ENCODE data around the gene TMEM89. TPM values are rescaled to one million over a fixed set of nuclear protein-coding genes. Genes with fewer than 3 reads are reported as not detected.
A peak's percentile ranks its signal among the peaks of the same experiment; 100 is the strongest.

TMEM89 gene
- total and polyA plus RNA-seq, 2 donors = 0.23 TPM; not detected in 1

DNA sequence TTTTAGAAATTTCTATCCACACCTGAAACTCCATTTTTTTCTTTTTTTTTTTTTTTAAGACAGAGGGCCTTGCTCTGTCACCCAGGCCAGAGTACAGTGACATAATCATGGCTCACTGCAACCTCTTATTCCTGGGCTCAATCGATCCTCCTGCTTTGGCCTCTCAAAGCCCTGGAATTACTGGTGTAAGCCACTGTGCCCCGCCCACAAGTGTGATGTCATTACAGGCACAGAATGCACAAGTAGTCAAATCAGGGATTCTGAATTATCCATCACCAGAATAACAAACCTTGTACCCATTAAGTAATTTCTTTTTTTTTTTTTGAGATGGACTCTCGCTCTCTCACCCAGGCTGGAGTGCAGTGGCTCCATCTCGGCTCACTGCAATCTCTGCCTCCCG lies 14.1 kb downstream of the TMEM89 start:
- Histone ChIP-seq H3K4me1 (ENCODE audit: control insufficient read depth in 2 of 2, insufficient read depth in 2 of 2, low read length in 2 of 2) (peaks cover 4 to 13% of the 10 kb centered on the region in 2 donors), H3K27ac (ENCODE audit: low read depth in 1 of 2, low read length in 1 of 2) (no peak overlapping the region), H3K27me3 (ENCODE audit: control insufficient read depth in 2 of 2, insufficient read depth in 1 of 2, low read length in 1 of 2) (no peaks in the 10 kb centered on the region), H3K36me3 (ENCODE audit: control insufficient read depth in 2 of 2, insufficient read depth in 2 of 2, low read length in 1 of 2) (peaks cover 34 to 45% of the 10 kb centered on the region in 2 donors), H3K9me3 (ENCODE audit: control insufficient read depth in 2 of 2, insufficient read depth in 1 of 2, low read length in 1 of 2) (peaks cover 0 to 4% of the 10 kb centered on the region in 2 donors), H3K4me3 (ENCODE audit: low read length in 2 of 2) (no peak overlapping the region)
- no peak for DNase-seq (ENCODE audit: low read depth in 6 of 9, low spot score in 9 of 9)
- WGBS = 98% methylated on average over 5 of the region's 5 CpGs

DNA sequence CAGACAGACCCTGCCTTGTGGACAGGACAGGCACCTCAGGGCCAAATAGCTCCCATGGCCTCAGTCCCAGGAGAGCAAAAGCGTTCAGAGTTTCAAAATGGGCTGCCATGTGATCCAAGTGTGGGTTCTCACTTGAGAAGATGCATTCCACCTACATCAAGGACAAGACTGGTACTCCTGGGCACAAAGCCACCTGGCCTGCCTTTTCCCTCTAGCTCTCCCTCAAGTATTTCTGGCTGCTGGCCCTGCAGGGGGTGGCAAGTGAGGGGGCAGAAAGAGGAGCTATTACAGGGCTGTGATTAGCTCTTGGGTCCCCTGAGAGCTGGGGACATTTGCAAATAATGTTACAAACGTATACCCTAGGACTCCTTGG lies 20.0 kb downstream of the TMEM89 start:
- Histone ChIP-seq H3K4me1 (ENCODE audit: control insufficient read depth in 2 of 2, insufficient read depth in 2 of 2, low read length in 2 of 2) (peaks cover 0 to 16% of the 10 kb centered on the region in 2 donors), H3K9me3 (ENCODE audit: control insufficient read depth in 2 of 2, insufficient read depth in 1 of 2, low read length in 1 of 2) (no peaks in the 10 kb centered on the region)

GRCh38 chr3:48600711-48601621 lies 20.6 kb downstream of the TMEM89 start:
- H3K36me3 ChIP-seq (ENCODE audit: control insufficient read depth in 2 of 2, insufficient read depth in 2 of 2, low read length in 1 of 2) = peaks cover 77 to 85% of the 10 kb centered on the region in 2 donors
- WGBS = 98% methylated on average over 19 of the region's 19 CpGs
- peaks cover 0 to 6% of the 10 kb centered on the region in 2 donors for H3K27me3 ChIP-seq (ENCODE audit: control insufficient read depth in 2 of 2, insufficient read depth in 1 of 2, low read length in 1 of 2)
- H3K9me3 ChIP-seq (ENCODE audit: control insufficient read depth in 2 of 2, insufficient read depth in 1 of 2, low read length in 1 of 2) = no peaks in the 10 kb centered on the region
- H3K4me1 ChIP-seq (ENCODE audit: control insufficient read depth in 2 of 2, insufficient read depth in 2 of 2, low read length in 2 of 2) = peaks cover 0 to 16% of the 10 kb centered on the region in 2 donors
- no peak overlapping the region for H3K4me3 ChIP-seq (ENCODE audit: low read length in 2 of 2)
- no peak overlapping the region for H3K27ac ChIP-seq (ENCODE audit: low read depth in 1 of 2, low read length in 1 of 2)
- no peak for DNase-seq (ENCODE audit: low read depth in 6 of 9, low spot score in 9 of 9)

More for the DNA sequence above, 20.0 kb downstream of the TMEM89 start:
- peaks cover 77 to 90% of the 10 kb centered on the region in 2 donors for H3K36me3 ChIP-seq (ENCODE audit: control insufficient read depth in 2 of 2, insufficient read depth in 2 of 2, low read length in 1 of 2)
- no peak overlapping the region for H3K4me3 ChIP-seq (ENCODE audit: low read length in 2 of 2)
- no peak for DNase-seq (ENCODE audit: low read depth in 6 of 9, low spot score in 9 of 9)
- no peaks in the 10 kb centered on the region for H3K27me3 ChIP-seq (ENCODE audit: control insufficient read depth in 2 of 2, insufficient read depth in 1 of 2, low read length in 1 of 2)
- no peak overlapping the region for H3K27ac ChIP-seq (ENCODE audit: low read depth in 1 of 2, low read length in 1 of 2)
- 98% methylated on average over 2 of the region's 2 CpGs for WGBS

GRCh38 chr3:48599509-48600285 lies 21.9 kb downstream of the TMEM89 start:
- WGBS = 98% methylated on average over 12 of the region's 12 CpGs
- no peak overlapping the region for H3K27ac ChIP-seq (ENCODE audit: low read depth in 1 of 2, low read length in 1 of 2)
- H3K36me3 ChIP-seq (ENCODE audit: control insufficient read depth in 2 of 2, insufficient read depth in 2 of 2, low read length in 1 of 2) = peaks cover 65 to 73% of the 10 kb centered on the region in 2 donors
- H3K27me3 ChIP-seq (ENCODE audit: control insufficient read depth in 2 of 2, insufficient read depth in 1 of 2, low read length in 1 of 2) = peaks cover 6 to 18% of the 10 kb centered on the region in 2 donors
- H3K4me1 ChIP-seq (ENCODE audit: control insufficient read depth in 2 of 2, insufficient read depth in 2 of 2, low read length in 2 of 2) = peaks cover 0 to 16% of the 10 kb centered on the region in 2 donors
- no peak overlapping the region for H3K4me3 ChIP-seq (ENCODE audit: low read length in 2 of 2)
- H3K9me3 ChIP-seq (ENCODE audit: control insufficient read depth in 2 of 2, insufficient read depth in 1 of 2, low read length in 1 of 2) = no peaks in the 10 kb centered on the region
- DNase-seq (ENCODE audit: low read depth in 6 of 9, low spot score in 9 of 9) = no peak

- H3K4me3 ChIP-seq (ENCODE audit: low read length in 2 of 2) = no peak overlapping the region
- no peaks in the 10 kb centered on the region for H3K9me3 ChIP-seq (ENCODE audit: control insufficient read depth in 2 of 2, insufficient read depth in 1 of 2, low read length in 1 of 2)
- no peak for DNase-seq (ENCODE audit: low read depth in 6 of 9, low spot score in 9 of 9)
- H3K27me3 ChIP-seq (ENCODE audit: control insufficient read depth in 2 of 2, insufficient read depth in 1 of 2, low read length in 1 of 2) = peaks cover 13 to 24% of the 10 kb centered on the region in 2 donors
- WGBS = 97% methylated on average over 11 of the region's 11 CpGs
- peaks cover 59 to 67% of the 10 kb centered on the region in 2 donors for H3K36me3 ChIP-seq (ENCODE audit: control insufficient read depth in 2 of 2, insufficient read depth in 2 of 2, low read length in 1 of 2)
- H3K27ac ChIP-seq (ENCODE audit: low read depth in 1 of 2, low read length in 1 of 2) = peak overlapping the region; percentile 74
- peaks cover 0 to 16% of the 10 kb centered on the region in 2 donors for H3K4me1 ChIP-seq (ENCODE audit: control insufficient read depth in 2 of 2, insufficient read depth in 2 of 2, low read length in 2 of 2)
Observed at GRCh38 chr3:48599077-48599501, 22.5 kb downstream of the TMEM89 start.

DNA sequence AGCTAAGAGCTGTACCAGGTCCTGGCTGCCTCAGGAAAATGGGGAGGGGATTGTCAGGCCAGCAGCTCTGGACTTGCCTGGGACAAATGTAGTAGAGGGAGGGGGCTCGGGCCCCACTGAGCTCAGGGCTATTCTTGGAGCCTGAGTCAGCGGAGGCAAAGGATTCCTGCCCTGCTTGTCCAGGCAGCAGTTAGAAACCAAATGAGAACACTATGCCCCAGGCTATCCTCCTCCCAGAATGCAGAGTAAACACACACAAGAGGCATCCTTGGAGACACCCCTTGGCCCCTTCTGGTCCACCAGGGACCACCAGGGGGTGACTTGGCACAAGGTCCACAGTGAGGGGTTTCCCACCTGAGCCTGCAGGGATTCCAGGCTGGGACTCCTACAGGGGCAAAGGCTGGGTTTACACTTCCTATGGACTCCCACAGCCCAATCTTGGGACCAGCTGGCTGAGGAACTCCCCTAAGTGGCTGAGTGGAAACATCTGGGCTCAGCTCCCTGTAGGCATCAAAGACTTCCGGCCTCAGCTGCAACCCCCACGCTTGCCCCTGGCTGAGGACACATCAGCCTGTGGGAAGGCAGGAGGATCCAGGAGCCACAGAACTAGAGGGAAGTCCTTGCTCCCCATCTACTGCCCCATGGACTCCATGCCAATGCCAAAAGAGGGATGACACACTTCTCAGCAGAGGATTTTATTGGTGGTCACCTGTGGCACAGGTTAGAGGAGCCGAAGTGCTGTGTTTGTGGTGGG lies 23.1 kb downstream of the TMEM89 start:
- 84% methylated on average over 5 of the region's 5 CpGs for WGBS
- H3K36me3 ChIP-seq (ENCODE audit: control insufficient read depth in 2 of 2, insufficient read depth in 2 of 2, low read length in 1 of 2) = peaks cover 53 to 61% of the 10 kb centered on the region in 2 donors

DNA sequence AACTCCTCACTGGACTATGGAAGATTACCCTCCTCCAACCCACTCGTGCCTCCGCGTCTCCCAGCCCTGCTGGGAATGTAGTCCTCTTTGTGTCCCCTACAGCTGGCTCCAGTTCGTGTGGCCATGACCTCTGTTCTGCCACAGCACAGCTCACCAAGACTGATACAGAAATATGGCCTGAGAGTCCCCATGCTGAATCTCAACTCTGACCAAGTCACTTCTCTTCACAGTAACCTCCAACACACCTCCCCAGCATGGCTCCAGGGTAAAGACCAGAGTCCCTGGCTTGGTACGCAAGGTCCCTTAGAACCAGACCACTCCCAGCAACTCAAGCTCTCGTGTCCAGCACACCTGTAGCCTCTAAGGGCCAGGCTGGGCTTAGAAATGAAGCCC lies 24.2 kb downstream of the TMEM89 start:
- Histone ChIP-seq H3K4me3 (ENCODE audit: low read length in 2 of 2) (no peak overlapping the region), H3K27ac (ENCODE audit: low read depth in 1 of 2, low read length in 1 of 2) (no peak overlapping the region), H3K4me1 (ENCODE audit: control insufficient read depth in 2 of 2, insufficient read depth in 2 of 2, low read length in 2 of 2) (peaks cover 0 to 16% of the 10 kb centered on the region in 2 donors), H3K36me3 (ENCODE audit: control insufficient read depth in 2 of 2, insufficient read depth in 2 of 2, low read length in 1 of 2) (peaks cover 42 to 50% of the 10 kb centered on the region in 2 donors), H3K9me3 (ENCODE audit: control insufficient read depth in 2 of 2, insufficient read depth in 1 of 2, low read length in 1 of 2) (no peaks in the 10 kb centered on the region), H3K27me3 (ENCODE audit: control insufficient read depth in 2 of 2, insufficient read depth in 1 of 2, low read length in 1 of 2) (peaks cover 18 to 40% of the 10 kb centered on the region in 2 donors)
- 96% methylated on average over 6 of the region's 6 CpGs for WGBS
- DNase-seq (ENCODE audit: low read depth in 6 of 9, low spot score in 9 of 9) = no peak

More for the DNA sequence above, 23.1 kb downstream of the TMEM89 start:
- Histone ChIP-seq H3K9me3 (ENCODE audit: control insufficient read depth in 2 of 2, insufficient read depth in 1 of 2, low read length in 1 of 2) (no peaks in the 10 kb centered on the region), H3K4me3 (ENCODE audit: low read length in 2 of 2) (no peak overlapping the region), H3K27me3 (ENCODE audit: control insufficient read depth in 2 of 2, insufficient read depth in 1 of 2, low read length in 1 of 2) (peaks cover 16 to 30% of the 10 kb centered on the region in 2 donors), H3K4me1 (ENCODE audit: control insufficient read depth in 2 of 2, insufficient read depth in 2 of 2, low read length in 2 of 2) (peaks cover 0 to 16% of the 10 kb centered on the region in 2 donors), H3K27ac (ENCODE audit: low read depth in 1 of 2, low read length in 1 of 2) (peak overlapping the region; percentile 74)
- DNase-seq (ENCODE audit: low read depth in 6 of 9, low spot score in 9 of 9) = no peak

GRCh38 chr3:48596676-48597407 lies 24.7 kb downstream of the TMEM89 start:
- H3K27ac ChIP-seq (ENCODE audit: low read depth in 1 of 2, low read length in 1 of 2) = no peak overlapping the region
- H3K4me1 ChIP-seq (ENCODE audit: control insufficient read depth in 2 of 2, insufficient read depth in 2 of 2, low read length in 2 of 2) = peaks cover 0 to 16% of the 10 kb centered on the region in 2 donors
- H3K27me3 ChIP-seq (ENCODE audit: control insufficient read depth in 2 of 2, insufficient read depth in 1 of 2, low read length in 1 of 2) = peaks cover 18 to 45% of the 10 kb centered on the region in 2 donors
- no peak for DNase-seq (ENCODE audit: low read depth in 6 of 9, low spot score in 9 of 9)
- H3K36me3 ChIP-seq (ENCODE audit: control insufficient read depth in 2 of 2, insufficient read depth in 2 of 2, low read length in 1 of 2) = peaks cover 38 to 47% of the 10 kb centered on the region in 2 donors
- H3K4me3 ChIP-seq (ENCODE audit: low read length in 2 of 2) = no peak overlapping the region
- WGBS = 92% methylated on average over 8 of the region's 8 CpGs
- no peaks in the 10 kb centered on the region for H3K9me3 ChIP-seq (ENCODE audit: control insufficient read depth in 2 of 2, insufficient read depth in 1 of 2, low read length in 1 of 2)
